GM10266 (cell line): ENCODE results near the gene MED7.
"Not testable (repeated sequence)": the region's sequence is repeated elsewhere in the genome, so short reads cannot be mapped to it uniquely, and the experiment has no call there.

Source experiments
- DNase-seq: peaks from one replicate; pipeline ENCODE4 v3.0.0; 2012; ENCODE audit errors: extremely low spot score
- TF ChIP-seq, protein P1 (sequence below): IDR thresholded peaks from 2 replicates; pipeline ENCODE4 v1.5.1; 2012; ENCODE audit warnings: mild to moderate bottlenecking, low read depth; ENCODE audit not compliant: control insufficient read depth, insufficient read depth; ENCODE audit errors: missing control alignments

Gene MED7, protein sequence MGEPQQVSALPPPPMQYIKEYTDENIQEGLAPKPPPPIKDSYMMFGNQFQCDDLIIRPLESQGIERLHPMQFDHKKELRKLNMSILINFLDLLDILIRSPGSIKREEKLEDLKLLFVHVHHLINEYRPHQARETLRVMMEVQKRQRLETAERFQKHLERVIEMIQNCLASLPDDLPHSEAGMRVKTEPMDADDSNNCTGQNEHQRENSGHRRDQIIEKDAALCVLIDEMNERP

DNA sequence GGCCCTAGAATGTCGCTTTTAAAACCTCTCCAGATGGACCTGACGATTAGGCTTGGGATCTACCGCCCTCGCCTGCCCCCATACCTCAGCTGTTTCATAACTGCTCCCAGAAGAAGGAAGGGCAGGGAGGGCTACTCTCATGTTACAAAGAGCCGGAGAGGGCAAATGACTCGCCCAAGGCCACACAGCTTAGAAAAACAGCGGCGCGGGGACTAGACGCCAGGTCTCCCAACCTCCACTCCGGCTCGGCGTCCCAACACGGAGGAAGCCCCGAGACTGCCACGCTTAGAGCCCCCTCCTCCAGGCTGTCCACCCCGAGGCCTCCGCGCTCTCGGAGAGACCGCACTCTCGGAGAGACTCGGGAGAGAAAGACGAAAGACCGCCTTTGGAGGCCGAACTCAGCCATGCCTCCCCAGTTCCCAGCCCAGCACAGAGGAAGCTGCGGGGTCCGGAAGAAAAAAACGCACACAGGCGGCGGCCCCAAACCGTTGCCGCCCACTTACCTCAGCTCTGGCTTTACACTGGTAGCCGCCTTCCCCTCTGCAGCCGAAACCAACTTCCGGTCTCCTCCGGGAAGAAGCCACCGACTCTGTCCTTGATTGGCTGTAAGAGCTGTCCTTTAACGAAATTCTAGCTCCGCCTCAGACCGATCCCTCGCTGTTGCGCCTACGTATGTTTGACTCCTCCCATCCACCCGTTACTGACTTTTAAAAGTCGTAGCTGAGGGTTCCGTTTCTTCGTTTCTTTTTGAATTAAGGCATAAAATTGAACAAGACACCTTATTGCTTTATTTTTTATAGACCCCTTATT is at the start of gene MED7:
Gene MED7, minus strand, starts transcription at position 549 of the 810 bp plus-strand sequence. CDS start 3,434 bp downstream, outside the sequence.
- TF ChIP-seq, protein P1, sequence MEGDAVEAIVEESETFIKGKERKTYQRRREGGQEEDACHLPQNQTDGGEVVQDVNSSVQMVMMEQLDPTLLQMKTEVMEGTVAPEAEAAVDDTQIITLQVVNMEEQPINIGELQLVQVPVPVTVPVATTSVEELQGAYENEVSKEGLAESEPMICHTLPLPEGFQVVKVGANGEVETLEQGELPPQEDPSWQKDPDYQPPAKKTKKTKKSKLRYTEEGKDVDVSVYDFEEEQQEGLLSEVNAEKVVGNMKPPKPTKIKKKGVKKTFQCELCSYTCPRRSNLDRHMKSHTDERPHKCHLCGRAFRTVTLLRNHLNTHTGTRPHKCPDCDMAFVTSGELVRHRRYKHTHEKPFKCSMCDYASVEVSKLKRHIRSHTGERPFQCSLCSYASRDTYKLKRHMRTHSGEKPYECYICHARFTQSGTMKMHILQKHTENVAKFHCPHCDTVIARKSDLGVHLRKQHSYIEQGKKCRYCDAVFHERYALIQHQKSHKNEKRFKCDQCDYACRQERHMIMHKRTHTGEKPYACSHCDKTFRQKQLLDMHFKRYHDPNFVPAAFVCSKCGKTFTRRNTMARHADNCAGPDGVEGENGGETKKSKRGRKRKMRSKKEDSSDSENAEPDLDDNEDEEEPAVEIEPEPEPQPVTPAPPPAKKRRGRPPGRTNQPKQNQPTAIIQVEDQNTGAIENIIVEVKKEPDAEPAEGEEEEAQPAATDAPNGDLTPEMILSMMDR: no peak
- peak; percentile 91 for DNase-seq

DNA sequence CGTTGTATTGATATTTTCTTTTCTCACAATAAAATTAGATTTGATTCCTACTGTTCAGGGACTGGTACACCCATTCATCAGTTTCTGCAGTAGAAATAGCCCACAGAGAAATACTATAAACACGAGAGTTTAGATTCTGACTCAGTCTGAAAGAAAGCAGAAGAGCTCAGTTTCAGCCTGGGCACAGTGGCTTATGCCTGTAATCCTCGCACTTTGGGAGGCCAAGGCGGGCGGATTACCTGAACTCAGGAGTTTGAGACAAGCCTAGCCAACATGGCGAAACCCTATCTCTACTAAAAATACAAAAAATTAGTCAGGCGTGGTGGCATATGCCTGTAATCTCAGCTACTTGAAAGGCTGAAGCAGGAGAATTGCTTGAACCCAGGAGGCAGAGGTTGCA is 46.6 kb upstream of the MED7 start:
- TF ChIP-seq, protein P1: no peak
- no peak for DNase-seq

DNA sequence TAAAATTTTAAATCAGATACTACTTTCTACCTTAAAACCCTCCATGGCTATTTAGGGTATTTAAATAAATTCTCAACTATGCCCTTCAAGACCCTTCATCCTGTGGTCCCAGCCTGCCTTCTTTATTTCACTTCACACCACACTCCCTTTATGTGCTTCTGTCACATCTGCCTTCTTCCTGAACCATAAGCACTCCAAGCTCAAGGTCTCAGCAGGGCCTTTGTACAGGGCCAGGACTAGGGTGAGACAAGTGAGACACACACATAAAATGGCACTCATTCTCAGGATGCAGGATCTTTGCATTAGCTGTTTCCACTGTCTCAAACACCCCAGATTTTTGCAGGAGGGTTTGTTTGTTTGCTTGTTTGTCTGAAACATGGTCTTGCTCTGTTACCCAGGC is 45.6 kb upstream of the MED7 start:
- TF ChIP-seq, protein P1: no peak
- no peak for DNase-seq

DNA sequence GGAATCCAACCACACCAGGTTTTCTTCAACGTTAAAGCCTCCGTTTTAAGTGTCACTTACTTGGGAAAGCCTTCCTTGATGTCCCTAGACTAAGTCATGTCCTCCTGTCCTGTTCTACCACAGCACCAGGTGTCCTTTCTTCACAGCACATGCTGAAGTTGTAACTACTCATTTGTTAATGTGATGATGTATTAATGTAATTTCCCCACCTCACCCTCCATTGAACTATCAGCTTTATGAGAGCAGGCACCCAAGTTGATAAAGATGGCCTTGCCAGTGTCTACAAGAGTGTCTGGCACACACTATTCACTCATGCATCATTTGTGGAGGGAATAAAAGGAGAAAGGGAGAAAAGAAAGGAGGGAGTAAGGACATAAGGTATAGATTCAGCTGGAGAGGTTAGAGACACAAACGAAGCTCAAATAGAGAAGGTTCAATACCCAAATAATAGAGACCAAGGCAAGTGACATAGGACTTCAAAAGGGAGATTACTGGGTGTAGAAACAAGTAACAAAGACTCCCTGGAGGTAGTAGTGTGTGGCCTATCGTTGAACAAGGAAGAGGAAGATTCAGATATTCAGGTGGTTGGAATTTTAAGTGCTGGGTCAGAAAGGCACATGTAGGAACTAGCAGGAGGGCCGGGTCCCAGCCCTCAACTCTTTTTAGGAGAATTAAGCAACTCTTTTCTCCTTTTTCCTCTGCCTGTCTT is 44.5 kb upstream of the MED7 start:
- no peak for DNase-seq
- TF ChIP-seq, protein P1: no peak

DNA sequence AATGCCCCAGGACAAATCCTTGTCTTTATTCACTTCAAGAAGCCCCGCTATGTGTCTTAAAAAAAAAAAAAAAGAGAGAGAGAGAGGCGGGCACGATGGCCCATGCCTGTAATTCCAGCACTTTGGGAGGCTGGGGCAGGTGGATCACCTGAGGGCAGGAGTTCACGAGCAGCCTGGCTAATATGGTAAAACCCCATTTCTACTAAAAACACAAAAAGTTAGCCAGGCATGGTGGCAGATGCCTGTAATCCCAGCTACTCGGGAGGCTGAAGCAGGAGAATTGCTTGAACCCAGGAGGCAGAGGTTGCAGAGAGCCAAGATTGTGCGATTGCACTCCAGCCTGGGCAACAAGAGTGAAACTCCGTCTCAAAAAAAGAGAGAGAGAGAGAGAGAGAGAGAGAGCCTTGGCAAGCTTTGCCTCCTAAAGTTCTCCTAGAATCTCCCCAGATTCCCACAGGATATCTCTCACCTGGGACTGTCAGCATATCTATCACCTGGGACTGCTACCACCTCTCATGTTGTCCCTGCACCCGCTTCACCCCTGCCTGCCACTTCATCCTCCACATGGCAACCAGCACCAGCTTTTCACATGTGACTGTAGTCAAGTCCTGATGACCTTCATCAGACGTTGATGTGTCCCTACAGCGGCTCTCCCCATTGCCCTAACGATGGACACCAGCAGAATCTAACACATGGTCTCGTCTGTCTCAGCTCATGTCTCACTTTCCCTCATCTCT is 43.8 kb upstream of the MED7 start:
- no peak for DNase-seq
- TF ChIP-seq, protein P1: no peak

DNA sequence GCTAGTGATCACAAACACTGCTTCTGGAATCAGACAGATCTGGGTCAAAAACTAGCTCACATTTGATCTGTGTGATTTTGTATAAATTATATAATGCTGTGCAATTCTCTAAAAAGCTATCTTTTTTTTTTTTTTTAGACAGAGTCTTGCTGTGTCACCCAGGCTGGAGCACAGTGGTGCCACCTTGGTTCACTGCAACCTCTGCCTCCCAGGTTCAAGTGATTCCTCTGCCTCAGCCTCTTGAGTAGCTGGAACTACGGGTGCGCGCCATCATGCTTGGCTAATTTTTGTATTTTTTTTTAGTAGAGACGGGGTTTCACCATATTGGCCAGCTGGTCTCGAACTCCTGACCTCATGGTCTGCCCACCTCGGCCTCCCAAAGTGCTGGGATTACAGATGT is 42.5 kb upstream of the MED7 start:
- not testable (repeated sequence) for DNase-seq

DNA sequence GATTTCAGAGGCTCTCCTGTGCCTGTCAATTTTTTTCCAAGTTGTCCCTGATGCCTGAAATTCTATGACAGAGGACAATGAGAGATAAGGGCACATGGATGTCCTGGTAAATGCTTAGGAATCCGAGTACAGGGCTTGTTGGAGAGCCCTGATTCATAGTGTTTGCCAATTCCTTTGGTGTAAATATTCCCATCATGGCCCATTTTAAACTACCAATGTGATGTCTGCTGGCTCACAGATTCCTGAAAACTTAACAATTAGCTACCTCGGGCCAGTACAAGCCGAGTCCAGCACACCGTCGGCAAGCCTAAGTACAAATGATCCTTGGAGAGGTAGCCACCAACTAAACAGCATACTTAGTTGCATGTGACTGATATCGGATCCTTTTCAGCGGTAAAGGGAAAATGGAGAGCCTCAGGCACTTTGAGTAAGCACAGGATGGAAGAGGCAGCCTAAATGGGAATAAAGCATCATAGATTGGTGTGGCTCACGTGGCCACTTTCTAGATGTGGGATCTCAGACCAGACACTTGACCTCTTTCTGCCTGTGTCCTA is 41.5 kb upstream of the MED7 start:
- no peak for DNase-seq
- TF ChIP-seq, protein P1: no peak
